B cell (primary cell): ENCODE data around the gene OTOGL. TPM values are rescaled to one million over a fixed set of nuclear protein-coding genes. Genes with fewer than 3 reads are reported as not detected.

Experiments used
- ATAC-seq: fragments of 200-7000 bp; cut with Tn5 transposase; one replicate; pipeline ENCODE4 v1.10.0; 2021; ENCODE audit warnings: low read depth, mild to moderate bottlenecking, moderate number of reproducible peaks, moderate library complexity
- CTCF ChIA-PET: fragments of 350-600 bp; sonication (Branson Sonifier 250); formaldehyde crosslinking; loops from one replicate; lab custom pipeline; 2021; ENCODE audit warnings: antibody characterized with exemption, inconsistent platforms; lab: Charles Lee
- POLR2A ChIA-PET: fragments of 350-600 bp; sonication (Branson Sonifier 250); formaldehyde crosslinking; loops from one replicate; lab custom pipeline; 2021; ENCODE audit warnings: antibody characterized with exemption; lab: Charles Lee
- DNase-seq: peaks from one replicate; pipeline ENCODE4 v3.0.0; 2013
- H2AFZ ChIP-seq: 2 replicates; pipeline ENCODE4 v1.6.1; 2012; ENCODE audit warnings: mild to moderate bottlenecking, low read depth, low read length; ENCODE audit not compliant: insufficient read depth, poor library complexity, severe bottlenecking
- H3K27ac ChIP-seq, 2 donors: 1 replicate in 1 of 2; 2 replicates in 1 of 2; pipeline ENCODE4 v1.5.1; 2012 to 2013; ENCODE audit warnings: low read length in 2 of 2, mild to moderate bottlenecking in 2 of 2, moderate library complexity in 1 of 2
- H3K27me3 ChIP-seq, 4 experiments: fragments of 200-600 bp in 1 of 4; sonication (generic) in 1 of 4; replicated peaks in 1 of 4; 1 replicate in 2 of 4; 2 replicates in 2 of 4; pipeline versions ENCODE4 v1.6.1 to v1.7.0; 2013 to 2016; ENCODE audit warnings: low read length in 3 of 4, mild to moderate bottlenecking in 2 of 4, mixed read lengths in 1 of 4, moderate library complexity in 1 of 4; ENCODE audit not compliant: insufficient read depth in 4 of 4, control insufficient read depth in 3 of 4; ENCODE audit errors: control extremely low read depth in 1 of 4
- H3K36me3 ChIP-seq, 2 experiments: replicated peaks in 1 of 2; 1 replicate in 1 of 2; 2 replicates in 1 of 2; pipeline versions ENCODE4 v1.6.1 to v1.7.1; 2013; ENCODE audit warnings: low read length in 1 of 2; ENCODE audit not compliant: insufficient read depth in 2 of 2, control insufficient read depth in 1 of 2; ENCODE audit errors: control extremely low read depth in 1 of 2, extremely low read depth in 1 of 2
- H3K4me1 ChIP-seq, 2 donors: fragments of 200-600 bp in 1 of 2; sonication (generic) in 1 of 2; 1 replicate in 1 of 2; 2 replicates in 1 of 2; pipeline versions ENCODE4 v1.5.1 to v1.6.1; 2013 to 2017; ENCODE audit warnings: low read length in 2 of 2; ENCODE audit not compliant: control insufficient read depth in 2 of 2, insufficient read depth in 2 of 2
- H3K4me2 ChIP-seq: replicated peaks from 2 replicates; pipeline ENCODE3; 2012; ENCODE audit warnings: mild to moderate bottlenecking, low read depth, low read length; ENCODE audit not compliant: poor library complexity, severe bottlenecking
- H3K4me3 ChIP-seq, 5 experiments: fragments of 200-600 bp in 1 of 5; sonication (generic) in 1 of 5; 1 replicate in 3 of 5; 2 replicates in 2 of 5; pipeline versions ENCODE4 v1.5.1 to v1.7.0; 2011 to 2016; ENCODE audit warnings: low read length in 4 of 5, mild to moderate bottlenecking in 4 of 5, low read depth in 2 of 5, control low read depth in 1 of 5, moderate library complexity in 1 of 5; ENCODE audit not compliant: insufficient read depth in 1 of 5; ENCODE audit errors: control extremely low read depth in 1 of 5, extremely low read depth in 1 of 5
- H3K79me2 ChIP-seq: fragments of 200-600 bp; sonication (generic); one replicate; pipeline ENCODE4 v1.6.0; 2016; ENCODE audit warnings: low read length; ENCODE audit not compliant: control insufficient read depth, insufficient read depth
- H3K9ac ChIP-seq: fragments of 200-600 bp; sonication (generic); 2 replicates; pipeline ENCODE4 v1.6.1; 2017; ENCODE audit warnings: mild to moderate bottlenecking, low read length, moderate library complexity
- H3K9me3 ChIP-seq, 3 donors: one replicate each; pipeline versions ENCODE4 v1.6.1 to v1.7.1; 2013; ENCODE audit warnings: low read length in 2 of 3; ENCODE audit not compliant: control insufficient read depth in 2 of 3, insufficient read depth in 1 of 3; ENCODE audit errors: control extremely low read depth in 1 of 3
- H4K20me1 ChIP-seq: 2 replicates; pipeline ENCODE4 v1.6.0; 2012; ENCODE audit warnings: mild to moderate bottlenecking, low read length; ENCODE audit not compliant: insufficient read depth, control insufficient read depth, poor library complexity, severe bottlenecking
- H3K27ac Mint-ChIP-seq: one replicate; pipeline ENCODE4 v1.8.0; 2021; ENCODE audit warnings: mixed read lengths
- H3K27me3 Mint-ChIP-seq: one replicate; pipeline ENCODE4 v1.8.0; 2021; ENCODE audit warnings: mixed read lengths
- H3K4me1 Mint-ChIP-seq: one replicate; pipeline ENCODE4 v1.8.0; 2021; ENCODE audit warnings: mixed read lengths
- H3K4me3 Mint-ChIP-seq: one replicate; pipeline ENCODE4 v1.8.0; 2021; ENCODE audit warnings: mixed read lengths
- H3K9me3 Mint-ChIP-seq: one replicate; pipeline ENCODE4 v1.8.0; 2022; ENCODE audit warnings: mixed read lengths; ENCODE audit not compliant: insufficient read depth
- CTCF ChIP-seq: fragments of 200-600 bp; IDR thresholded peaks from one replicate; pipeline ENCODE4 v1.8.0; 2022; ENCODE audit warnings: antibody characterized with exemption, mild to moderate bottlenecking
- EZH2 ChIP-seq: IDR thresholded peaks from 2 replicates; pipeline ENCODE4 v1.6.1; 2012; ENCODE audit warnings: borderline replicate concordance, low read depth, mild to moderate bottlenecking, moderate library complexity, low read length; ENCODE audit not compliant: insufficient read depth, poor library complexity, severe bottlenecking
- WGBS: methylation state at CpG from one replicate; pipeline ENCODE4 v1.1.5; 2013; ENCODE audit warnings: missing lambda C conversion rate; ENCODE audit not compliant: insufficient coverage; 5-methylcytosine and 5-hydroxymethylcytosine counted together
- intact Hi-C: fragments of 100-400 bp; cut with micrococcal nuclease; formaldehyde crosslinking; loops from one replicate; pipeline ENCODE4 v1.10.0; 2022
- polyA plus RNA-seq: library from polyadenylated mRNA; depleted of rRNA; stranded (reverse); fragments of >200 nt; gene quantifications from 2 replicates; pipeline ENCODE4 v1.2.3, GENCODE V29; 2012
- total RNA-seq, 2 donors: library from RNA; stranded (reverse); fragments of 120-200 nt in 1 of 2; gene quantifications; 1 replicate in 1 of 2; 2 replicates in 1 of 2; pipeline versions ENCODE4 v1.2.3 to v1.2.4, GENCODE V29; 2013 to 2022

The OTOGL gene
- total and polyA plus RNA-seq, 2 donors (not counting 1 experiment from before 2014, with no cell fraction given) = not detected

- H3K4me3 ChIP-seq = no peak overlapping the region
- H4K20me1 ChIP-seq = no peaks in the 10 kb centered on the region
- Mint-ChIP-seq H3K27ac (no peak overlapping the region), H3K9me3 (no peaks in the 10 kb centered on the region), H3K4me1 (no peaks in the 10 kb centered on the region), H3K4me3 (no peak overlapping the region), H3K27me3 (peaks cover 5% of the 10 kb centered on the region)
- TF ChIP-seq EZH2 (no peak), CTCF (no peak)
- H3K9ac ChIP-seq = no peak overlapping the region
- ATAC-seq (no peak), DNase-seq (no peak)
- CTCF ChIA-PET = no interaction called here
- H2AFZ ChIP-seq = no peak overlapping the region
- H3K9me3 ChIP-seq = no peaks in the 10 kb centered on the region
- POLR2A ChIA-PET = no interaction called here
- no peaks in the 10 kb centered on the region for H3K79me2 ChIP-seq
- no peak overlapping the region for H3K4me2 ChIP-seq
- H3K27ac ChIP-seq = no peak overlapping the region
- no peaks in the 10 kb centered on the region for H3K36me3 ChIP-seq
- no peaks in the 10 kb centered on the region for H3K4me1 ChIP-seq
- 89% methylated on average over 2 of the region's 5 CpGs for WGBS
- intact Hi-C loops = no loop called here
- peaks cover 0 to 3% (median 0%) of the 10 kb centered on the region in 4 experiments for H3K27me3 ChIP-seq
Observed at GRCh38 chr12:80173083-80173864, 73.9 kb downstream of the OTOGL start.

GRCh38 chr12:80175307-80175930 is 76.1 kb downstream of the OTOGL start:
- DNase-seq (no peak), ATAC-seq (no peak)
- H3K4me3 ChIP-seq = no peak overlapping the region
- no peak overlapping the region for H2AFZ ChIP-seq
- no peak overlapping the region for H3K4me2 ChIP-seq
- no peak overlapping the region for H3K27ac ChIP-seq
- no peaks in the 10 kb centered on the region for H3K79me2 ChIP-seq
- CTCF ChIA-PET = no interaction called here
- Mint-ChIP-seq H3K4me1 (no peaks in the 10 kb centered on the region), H3K27ac (no peak overlapping the region), H3K9me3 (no peaks in the 10 kb centered on the region), H3K4me3 (no peak overlapping the region), H3K27me3 (peaks cover 5% of the 10 kb centered on the region)
- no peaks in the 10 kb centered on the region for H3K4me1 ChIP-seq
- WGBS = no CpG with 5 or more reads among the region's 2 CpGs
- peaks cover 0 to 3% (median 0%) of the 10 kb centered on the region in 4 experiments for H3K27me3 ChIP-seq
- no peak for TF ChIP-seq EZH2
- no peak for TF ChIP-seq CTCF
- POLR2A ChIA-PET = no interaction called here
- intact Hi-C loops = no loop called here
- no peaks in the 10 kb centered on the region for H4K20me1 ChIP-seq
- no peaks in the 10 kb centered on the region for H3K9me3 ChIP-seq
- H3K9ac ChIP-seq = no peak overlapping the region
- H3K36me3 ChIP-seq = no peaks in the 10 kb centered on the region
